ENCODE results near the gene ZNF814.
"Not testable (repeated sequence)": the region's sequence is repeated elsewhere in the genome, so short reads cannot be mapped to it uniquely, and the experiment has no call there.

The ZNF814 gene

GRCh38 chr19:57888560-57889231 lies at the start of gene ZNF814:
Gene ZNF814, minus strand, starts transcription at chr19:57889037. Its CDS starts 235 bp downstream, at chr19:57888802.
- DNase-seq = peak; percentile 79

GRCh38 chr19:57935731-57936130 lies 46.9 kb upstream of the ZNF814 start:
- no peak for DNase-seq

- DNase-seq = peak; percentile 31
Observed at GRCh38 chr19:57934820-57935665, 46.2 kb upstream of the ZNF814 start, which contains the start of gene ZNF418. Gene ZNF418, minus strand, starts transcription at chr19:57935402. Its CDS starts 1,580 bp downstream, at chr19:57933822.

- no peak for DNase-seq
Observed at GRCh38 chr19:57927587-57927986, 38.8 kb upstream of the ZNF814 start.

GRCh38 chr19:57916168-57916995 lies 27.5 kb upstream of the ZNF814 start, which contains the start of gene ZNF417:
Gene ZNF417, minus strand, starts transcription at chr19:57916592. Its CDS starts 181 bp downstream, at chr19:57916411.
- peak; percentile 83 for DNase-seq

GRCh38 chr19:57914531-57914930 lies 25.7 kb upstream of the ZNF814 start:
- DNase-seq = no peak

GRCh38 chr19:57907394-57907793 lies 18.6 kb upstream of the ZNF814 start:
- DNase-seq = no peak

- no peak for DNase-seq
Observed at GRCh38 chr19:57905258-57905657, 16.4 kb upstream of the ZNF814 start.

- DNase-seq = no peak
Observed at GRCh38 chr19:57903618-57904184, 14.9 kb upstream of the ZNF814 start.

- no peak for DNase-seq
Observed at GRCh38 chr19:57900311-57900710, 11.5 kb upstream of the ZNF814 start.

GRCh38 chr19:57890706-57891105 lies 1.9 kb upstream of the ZNF814 start:
- DNase-seq = not testable (repeated sequence)

GRCh38 chr19:57888107-57888559 lies 704 bp downstream of the ZNF814 start:
- DNase-seq = no peak

- DNase-seq = no peak
Observed at GRCh38 chr19:57887195-57887941, 1.5 kb downstream of the ZNF814 start.

- DNase-seq = no peak
Observed at GRCh38 chr19:57886046-57886445, 2.8 kb downstream of the ZNF814 start.

- not testable (repeated sequence) for DNase-seq
Observed at GRCh38 chr19:57873883-57874799, 14.7 kb downstream of the ZNF814 start.

GRCh38 chr19:57872450-57872849 lies 16.4 kb downstream of the ZNF814 start:
- no peak for DNase-seq

GRCh38 chr19:57870225-57870624 lies 18.6 kb downstream of the ZNF814 start:
- no peak for DNase-seq

- DNase-seq = not testable (repeated sequence)
Observed at GRCh38 chr19:57869655-57870054, 19.2 kb downstream of the ZNF814 start.

GRCh38 chr19:57867868-57868492 lies 20.9 kb downstream of the ZNF814 start:
- DNase-seq = no peak

GRCh38 chr19:57862351-57862750 lies 26.5 kb downstream of the ZNF814 start:
- DNase-seq = not testable (repeated sequence)

Data from CD4-positive, alpha-beta T cell treated with Interleukin-6 for 4 hours (primary cell).